Activated T-helper 2 cell treated with anti-CD3 and anti-CD28 coated beads, Interferon-gamma antibody, Interleukin-2, Interleukin-4, amounts not matched to agents 10 μg/mL and 5 μg/mL and 100 μg/mL, durations not matched to agents 14 hours and 24 hours and 36 hours (primary cell): ENCODE measurements around the gene OR10H4. TPM values are rescaled to one million over a fixed set of nuclear protein-coding genes. Genes with fewer than 3 reads are reported as not detected.
"Not testable (repeated sequence)": the region's sequence is repeated elsewhere in the genome, so short reads cannot be mapped to it uniquely, and the experiment has no call there.

Experiments
- DNase-seq: peaks from one replicate; pipeline ENCODE4 v3.0.0; 2021; ENCODE audit warnings: low spot score
- H3K27ac Mint-ChIP-seq: one replicate; pipeline ENCODE4 v1.8.0; 2021; ENCODE audit warnings: mixed read lengths
- H3K27me3 Mint-ChIP-seq: one replicate; pipeline ENCODE4 v1.8.0; 2021; ENCODE audit warnings: low read depth, mixed read lengths
- H3K36me3 Mint-ChIP-seq: one replicate; pipeline ENCODE4 v1.8.0; 2021; ENCODE audit warnings: low read depth, mixed read lengths
- H3K4me1 Mint-ChIP-seq: one replicate; pipeline ENCODE4 v1.8.0; 2021; ENCODE audit warnings: low read depth, mixed read lengths
- H3K4me3 Mint-ChIP-seq: one replicate; pipeline ENCODE4 v1.8.0; 2021; ENCODE audit warnings: low read depth, mild to moderate bottlenecking, moderate library complexity, mixed read lengths
- H3K9me3 Mint-ChIP-seq: one replicate; pipeline ENCODE4 v1.8.0; 2021; ENCODE audit warnings: mixed read lengths
- intact Hi-C: fragments of 100-400 bp; cut with micrococcal nuclease; formaldehyde crosslinking; loops from one replicate; pipeline ENCODE4 v1.15.1; 2023
- total RNA-seq: library from RNA; stranded (reverse); gene quantifications from 2 replicates; pipeline ENCODE4 v1.2.3, GENCODE V29; 2022

OR10H4 gene, protein sequence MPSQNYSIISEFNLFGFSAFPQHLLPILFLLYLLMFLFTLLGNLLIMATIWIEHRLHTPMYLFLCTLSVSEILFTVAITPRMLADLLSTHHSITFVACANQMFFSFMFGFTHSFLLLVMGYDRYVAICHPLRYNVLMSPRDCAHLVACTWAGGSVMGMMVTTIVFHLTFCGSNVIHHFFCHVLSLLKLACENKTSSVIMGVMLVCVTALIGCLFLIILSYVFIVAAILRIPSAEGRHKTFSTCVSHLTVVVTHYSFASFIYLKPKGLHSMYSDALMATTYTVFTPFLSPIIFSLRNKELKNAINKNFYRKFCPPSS
- not detected in 2 replicates for total RNA-seq

DNA sequence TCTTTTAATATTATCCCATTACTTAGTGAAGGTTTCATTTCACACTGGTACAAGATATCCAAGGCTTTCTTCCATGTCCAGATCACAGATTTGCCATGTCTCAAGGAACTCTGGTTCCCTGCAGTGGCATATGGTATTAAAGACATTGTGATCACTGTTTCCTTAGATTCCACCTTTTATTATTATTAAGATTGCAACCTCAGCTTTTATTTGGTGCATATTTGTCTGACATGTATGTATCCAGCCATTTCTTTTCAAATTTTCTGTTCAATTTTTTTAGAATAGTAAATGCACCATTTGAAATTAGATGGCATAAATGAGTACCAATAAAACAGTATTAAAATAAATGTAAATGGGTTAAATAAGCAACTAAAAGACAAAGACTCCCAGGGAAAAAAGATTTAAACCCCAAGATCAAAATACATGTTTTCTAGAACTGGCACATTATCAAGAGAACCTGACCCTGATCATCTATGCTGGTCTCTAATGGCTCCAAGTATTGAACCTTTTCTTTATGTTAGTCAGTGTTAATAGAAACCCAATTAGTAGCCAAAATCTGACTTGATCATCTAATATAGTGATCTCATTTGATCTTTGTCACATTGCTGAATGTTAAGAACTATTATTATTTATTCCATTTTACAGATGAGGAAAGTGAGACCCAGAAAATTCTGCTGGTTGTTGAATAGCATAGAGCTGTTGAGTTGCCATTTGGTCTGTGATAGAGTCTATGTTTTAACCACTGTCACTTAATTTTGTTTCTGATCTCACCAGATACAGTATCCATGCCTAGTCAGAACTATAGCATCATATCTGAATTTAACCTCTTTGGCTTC, at the start of gene OR10H4:
Gene OR10H4 (plus strand): TSS at position 786 of the 836 bp plus-strand sequence. CDS start 0 bp downstream, at position 786.
- Mint-ChIP-seq H3K9me3 (peaks cover 20% of the 10 kb centered on the region), H3K4me1 (no peaks in the 10 kb centered on the region), H3K27me3 (peaks cover 5% of the 10 kb centered on the region), H3K4me3 (no peak within 1 kb of the TSS), H3K27ac (no peak within 1 kb of the TSS), H3K36me3 (peaks cover 5% of the 10 kb centered on the region)
- DNase-seq, result no peak
- intact Hi-C loops, result no loop called here

DNA sequence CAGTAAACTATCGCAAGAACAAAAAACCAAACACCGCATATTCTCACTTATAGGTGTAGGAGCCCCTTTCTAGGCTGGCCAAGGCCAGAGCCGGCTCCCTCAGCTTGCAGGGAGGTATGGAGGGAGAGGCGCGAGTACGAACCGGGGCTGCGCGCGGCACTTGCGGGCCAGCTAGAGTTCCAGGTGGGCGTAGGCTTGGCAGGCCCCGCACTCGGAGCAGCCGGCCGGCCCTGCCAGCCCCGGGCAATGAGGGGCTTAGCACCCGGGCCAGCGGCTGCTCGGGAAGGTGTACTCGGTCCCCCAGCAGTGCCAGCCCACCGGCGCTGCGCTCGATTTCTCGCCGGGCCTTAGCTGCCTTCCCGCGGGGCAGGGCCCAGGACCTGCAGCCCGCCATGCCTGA, 49.2 kb upstream of the OR10H4 start:
- H3K36me3 Mint-ChIP-seq, H3K27ac Mint-ChIP-seq, H3K4me1 Mint-ChIP-seq, intact Hi-C loops, DNase-seq, H3K9me3 Mint-ChIP-seq, H3K4me3 Mint-ChIP-seq: not testable (repeated sequence)
- peaks cover 31% of the 10 kb centered on the region for H3K27me3 Mint-ChIP-seq

DNA sequence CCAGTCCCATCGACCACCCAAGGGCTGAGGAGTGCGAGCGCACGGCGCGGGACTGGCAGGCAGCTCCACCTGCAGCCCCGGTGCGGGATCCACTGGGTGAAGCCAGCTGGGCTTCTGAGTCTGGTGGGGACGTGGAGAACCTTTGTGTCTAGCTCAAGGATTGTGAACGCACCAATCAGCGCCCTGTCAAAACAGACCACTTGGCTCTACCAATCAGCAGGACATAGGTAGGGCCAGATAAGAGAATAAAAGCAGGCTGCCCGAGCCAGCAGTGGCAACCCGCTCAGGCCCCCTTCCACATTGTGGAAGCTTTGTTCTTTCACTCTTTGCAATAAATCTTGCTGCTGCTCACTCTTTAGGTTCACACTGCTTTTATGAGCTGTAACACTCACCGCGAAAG, 48.8 kb upstream of the OR10H4 start:
- intact Hi-C loops, DNase-seq, H3K9me3 Mint-ChIP-seq, H3K36me3 Mint-ChIP-seq, H3K27ac Mint-ChIP-seq, H3K4me3 Mint-ChIP-seq, H3K4me1 Mint-ChIP-seq: not testable (repeated sequence)
- peaks cover 32% of the 10 kb centered on the region for H3K27me3 Mint-ChIP-seq

DNA sequence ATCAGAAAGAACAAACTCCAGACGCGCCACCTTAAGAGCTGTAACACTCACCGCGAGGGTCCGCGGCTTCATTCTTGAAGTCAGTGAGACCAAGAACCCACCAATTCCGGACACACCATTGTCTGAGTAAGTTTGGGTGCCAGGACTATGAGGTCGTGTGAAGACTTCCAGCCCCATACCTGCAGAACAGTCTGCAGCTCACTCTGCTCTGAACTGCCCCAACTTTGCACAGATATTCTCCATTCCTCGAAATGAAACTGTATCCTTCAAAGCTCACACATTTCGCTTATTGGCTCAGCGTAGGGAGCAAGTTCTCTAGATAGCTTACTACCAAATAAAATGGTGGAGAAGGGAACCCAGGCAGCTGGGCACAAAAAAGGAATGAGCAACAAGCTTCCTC, 48.3 kb upstream of the OR10H4 start:
- H3K4me3 Mint-ChIP-seq, result no peak overlapping the region
- peaks cover 2% of the 10 kb centered on the region for H3K4me1 Mint-ChIP-seq
- intact Hi-C loops, result no loop called here
- H3K36me3 Mint-ChIP-seq, result no peaks in the 10 kb centered on the region
- DNase-seq, result no peak
- no peaks in the 10 kb centered on the region for H3K9me3 Mint-ChIP-seq
- peaks cover 32% of the 10 kb centered on the region for H3K27me3 Mint-ChIP-seq
- H3K27ac Mint-ChIP-seq, result no peak overlapping the region

DNA sequence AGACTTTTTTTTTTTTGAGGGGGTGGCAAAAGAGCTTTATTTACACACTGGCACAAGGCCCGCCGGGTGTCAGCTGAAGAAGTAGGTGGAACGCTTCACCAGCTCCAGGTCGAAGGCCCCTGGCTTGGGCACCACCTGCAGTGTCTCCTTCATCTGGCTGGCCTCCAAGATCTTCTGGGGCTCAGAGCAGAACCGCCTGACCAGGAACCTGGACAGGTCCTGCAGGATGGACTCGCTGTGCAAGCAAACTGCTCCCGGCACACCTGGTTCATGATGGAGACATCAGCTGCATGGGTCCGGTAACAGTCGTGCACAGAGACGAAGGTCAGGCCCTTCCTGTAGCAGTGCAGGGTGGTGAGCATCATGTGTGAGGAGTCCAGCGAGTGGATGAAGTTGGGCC, 46.6 kb upstream of the OR10H4 start:
- peaks cover 41% of the 10 kb centered on the region for H3K27me3 Mint-ChIP-seq
- DNase-seq, result no peak
- intact Hi-C loops, result no loop called here
- no peaks in the 10 kb centered on the region for H3K36me3 Mint-ChIP-seq
- H3K4me1 Mint-ChIP-seq, result peaks cover 2% of the 10 kb centered on the region
- H3K9me3 Mint-ChIP-seq, result no peaks in the 10 kb centered on the region
- no peak overlapping the region for H3K27ac Mint-ChIP-seq
- no peak overlapping the region for H3K4me3 Mint-ChIP-seq

DNA sequence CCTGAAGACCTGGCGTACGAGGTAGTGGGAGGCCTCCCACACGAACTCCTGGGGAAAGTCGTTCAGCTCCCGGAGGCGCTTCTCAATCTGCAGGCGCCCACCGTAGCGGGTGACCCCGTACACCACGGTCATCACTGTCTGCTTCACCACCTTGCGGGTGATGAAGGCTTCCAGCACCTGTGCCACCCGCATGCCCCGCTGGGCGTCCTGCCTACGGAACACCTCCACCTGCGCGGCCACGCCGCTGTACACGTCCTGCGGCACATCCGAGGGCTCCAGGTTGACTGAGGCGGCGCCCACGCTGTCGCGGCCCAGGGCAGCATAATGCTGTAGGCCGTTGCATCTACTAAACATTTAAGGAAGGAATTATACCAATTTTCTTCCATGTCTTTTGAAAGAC, 45.9 kb upstream of the OR10H4 start:
- not testable (repeated sequence) for DNase-seq, H3K4me3 Mint-ChIP-seq

DNA sequence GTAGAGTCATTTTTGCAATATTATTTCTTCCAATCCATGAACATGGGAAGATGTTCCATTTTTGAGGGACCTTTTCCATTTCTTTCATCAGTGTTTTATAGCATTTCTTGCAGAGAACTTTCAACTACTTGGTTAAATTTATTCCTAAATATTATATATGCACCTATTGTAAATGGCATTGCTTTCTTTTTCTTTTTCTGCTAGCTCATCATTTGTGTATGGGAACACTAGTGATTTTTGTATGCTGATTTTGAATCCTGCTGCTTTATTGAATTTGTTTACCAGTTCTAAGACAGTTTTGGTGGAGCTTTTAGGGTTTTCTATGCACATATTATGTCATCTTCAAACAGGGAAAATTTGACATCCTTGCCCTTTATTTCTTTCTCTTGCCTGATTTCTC, 43.8 kb upstream of the OR10H4 start:
- Mint-ChIP-seq H3K27ac (no peak overlapping the region), H3K27me3 (peaks cover 51% of the 10 kb centered on the region), H3K4me3 (no peak overlapping the region), H3K9me3 (no peaks in the 10 kb centered on the region), H3K36me3 (no peaks in the 10 kb centered on the region), H3K4me1 (peaks cover 2% of the 10 kb centered on the region)
- no peak for DNase-seq
- intact Hi-C loops, result no loop called here

More for the DNA sequence above, 45.9 kb upstream of the OR10H4 start:
- H3K27ac Mint-ChIP-seq, H3K36me3 Mint-ChIP-seq, H3K9me3 Mint-ChIP-seq, H3K4me1 Mint-ChIP-seq, intact Hi-C loops: not testable (repeated sequence)
- peaks cover 44% of the 10 kb centered on the region for H3K27me3 Mint-ChIP-seq

DNA sequence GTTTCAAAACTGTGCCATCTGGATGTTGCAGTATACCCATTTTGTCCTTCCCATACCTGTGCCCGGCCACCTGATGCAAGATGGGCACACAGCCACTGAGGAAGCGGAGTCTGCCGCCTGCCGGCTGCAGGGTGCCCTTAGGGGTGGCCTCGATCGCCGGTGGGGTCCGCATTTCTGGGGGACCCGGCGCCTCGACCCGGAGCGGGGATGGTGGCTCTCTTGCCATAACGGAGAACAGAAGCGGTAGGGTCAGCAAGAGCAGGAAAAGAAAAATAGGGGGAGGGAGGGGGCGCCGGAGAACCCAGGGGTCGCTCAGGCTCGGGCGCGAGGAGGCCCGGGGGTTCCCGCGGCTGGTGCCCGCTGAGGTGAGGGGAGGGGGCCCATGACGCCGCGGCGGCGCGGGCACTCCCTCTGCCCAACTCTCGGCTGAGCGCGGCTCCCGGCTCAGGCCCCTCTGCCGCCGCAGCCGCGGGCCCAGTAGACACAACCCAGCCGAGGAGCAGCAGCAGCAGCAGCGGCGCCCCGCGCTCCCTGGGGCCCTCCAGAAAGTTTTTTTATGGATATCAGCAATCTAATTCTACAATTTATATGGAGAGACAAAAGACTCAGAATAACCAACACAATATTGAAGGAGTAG, 37.1 kb upstream of the OR10H4 start:
- Mint-ChIP-seq H3K4me1 (no peaks in the 10 kb centered on the region), H3K9me3 (peaks cover 10% of the 10 kb centered on the region), H3K4me3 (no peak overlapping the region), H3K27ac (no peak overlapping the region), H3K36me3 (no peaks in the 10 kb centered on the region), H3K27me3 (peaks cover 43% of the 10 kb centered on the region)
- intact Hi-C loops, result no loop called here
- DNase-seq, result no peak

DNA sequence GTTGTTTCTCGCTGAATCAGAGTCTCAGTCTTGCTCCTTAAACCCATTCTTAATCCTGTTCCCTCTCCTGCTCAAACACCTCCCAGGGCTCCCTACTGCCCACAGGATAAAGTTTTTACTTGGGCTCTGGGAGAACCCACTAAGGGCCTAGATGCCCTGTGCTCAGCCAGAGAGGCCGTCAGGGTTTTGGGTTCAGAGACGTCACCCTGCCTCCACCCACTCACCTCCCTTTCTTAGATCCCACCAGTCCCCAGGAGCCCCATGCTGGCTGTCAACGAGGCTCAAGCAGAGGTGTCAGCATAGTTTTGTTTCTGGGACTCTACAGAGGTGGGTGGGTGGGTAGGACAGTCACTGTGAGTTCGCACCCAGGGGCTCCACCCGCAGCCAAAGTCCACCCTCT, 35.4 kb upstream of the OR10H4 start:
- intact Hi-C loops, result no loop called here
- Mint-ChIP-seq H3K36me3 (no peaks in the 10 kb centered on the region), H3K27me3 (peaks cover 35% of the 10 kb centered on the region)

DNA sequence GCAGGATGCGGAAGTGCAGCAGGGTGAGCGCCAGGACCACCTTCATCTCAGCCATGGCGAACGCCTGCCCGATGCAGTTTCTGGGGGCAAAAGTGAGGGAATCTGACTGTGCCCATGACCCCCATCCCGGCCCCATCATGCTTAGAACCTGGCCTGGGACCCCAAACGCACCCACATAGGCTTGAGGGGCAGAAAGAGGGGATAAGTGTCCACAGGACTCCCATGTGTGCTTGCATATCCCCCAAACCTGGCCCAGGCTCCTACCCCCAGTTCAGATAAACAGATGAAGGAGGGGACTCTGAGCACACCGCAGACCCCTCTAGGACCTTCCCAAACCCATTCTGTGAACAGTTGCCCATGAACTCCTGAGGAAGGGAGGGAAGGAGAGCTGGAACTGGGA, 35.0 kb upstream of the OR10H4 start:
- Mint-ChIP-seq H3K27me3 (peaks cover 33% of the 10 kb centered on the region), H3K4me1 (no peaks in the 10 kb centered on the region), H3K9me3 (peaks cover 10% of the 10 kb centered on the region), H3K4me3 (no peak overlapping the region), H3K27ac (no peak overlapping the region), H3K36me3 (no peaks in the 10 kb centered on the region)
- intact Hi-C loops, result no loop called here
- no peak for DNase-seq

More for the DNA sequence above, 35.4 kb upstream of the OR10H4 start:
- Mint-ChIP-seq H3K27ac (no peak overlapping the region), H3K4me3 (no peak overlapping the region), H3K9me3 (peaks cover 10% of the 10 kb centered on the region), H3K4me1 (no peaks in the 10 kb centered on the region)
- no peak for DNase-seq

DNA sequence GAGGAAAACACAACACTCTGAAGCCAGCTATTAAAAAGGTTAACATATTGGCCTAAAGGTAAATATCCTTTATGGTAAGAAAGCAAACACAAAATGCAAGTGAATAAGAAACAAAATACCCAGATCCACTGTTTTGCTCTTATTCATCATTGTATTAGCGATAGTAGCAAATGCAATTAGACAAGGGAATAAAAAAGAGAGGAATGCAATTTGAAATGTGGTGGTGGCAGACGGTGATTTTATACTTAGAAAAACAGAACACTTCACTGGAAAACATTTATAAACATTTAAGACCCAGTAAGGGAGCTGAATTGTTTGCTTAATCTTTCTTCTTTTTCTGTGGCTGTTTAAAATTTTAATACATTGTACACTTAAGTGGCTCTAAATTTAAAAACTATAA, 33.7 kb upstream of the OR10H4 start:
- Mint-ChIP-seq H3K4me1 (no peaks in the 10 kb centered on the region), H3K9me3 (peaks cover 10% of the 10 kb centered on the region), H3K36me3 (no peaks in the 10 kb centered on the region), H3K4me3 (no peak overlapping the region), H3K27ac (no peak overlapping the region), H3K27me3 (peaks cover 27% of the 10 kb centered on the region)
- DNase-seq, result no peak
- intact Hi-C loops, result no loop called here

DNA sequence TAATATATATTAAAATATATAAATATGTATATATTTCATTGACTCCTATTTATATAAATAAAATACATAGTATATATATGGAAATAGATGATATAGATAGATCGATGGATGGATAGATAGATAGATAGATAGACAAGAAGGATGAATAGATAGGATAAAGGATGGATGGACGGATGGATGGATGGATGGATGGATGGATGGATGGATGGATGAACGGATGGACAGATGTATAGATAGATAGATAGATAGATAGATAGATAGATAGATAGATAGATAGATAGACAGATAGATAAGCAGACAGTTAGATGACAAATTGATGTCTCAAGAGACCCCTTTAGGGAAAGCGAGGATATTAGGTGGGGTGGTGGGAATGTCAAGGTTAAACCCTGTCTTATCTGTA, 29.6 kb upstream of the OR10H4 start:
- Mint-ChIP-seq H3K27me3 (peaks cover 17% of the 10 kb centered on the region), H3K4me1 (no peaks in the 10 kb centered on the region), H3K27ac (no peak overlapping the region), H3K36me3 (no peaks in the 10 kb centered on the region), H3K9me3 (peaks cover 10% of the 10 kb centered on the region), H3K4me3 (no peak overlapping the region)
- intact Hi-C loops, result no loop called here
- DNase-seq, result no peak

DNA sequence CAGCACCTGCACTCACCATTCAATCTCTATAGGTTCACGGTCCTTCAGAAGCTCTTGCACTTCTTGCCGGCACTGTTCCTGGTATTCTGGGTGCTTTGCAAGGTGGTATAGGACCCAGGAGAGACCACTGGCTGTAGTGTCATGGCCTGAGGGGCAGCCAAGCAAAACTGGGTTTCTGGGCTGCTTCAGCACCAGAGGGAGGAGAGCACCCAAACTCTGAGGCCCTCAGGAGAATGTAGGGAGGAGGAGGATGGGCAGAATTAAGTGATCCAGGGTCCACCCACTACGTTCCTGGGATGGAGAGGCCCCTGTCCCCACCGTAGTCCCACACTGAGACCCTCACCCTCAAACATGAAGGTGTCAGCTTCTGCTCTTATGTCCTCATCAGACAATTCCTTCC, 26.8 kb upstream of the OR10H4 start:
- Mint-ChIP-seq H3K27ac (no peak overlapping the region), H3K4me1 (no peaks in the 10 kb centered on the region), H3K36me3 (no peaks in the 10 kb centered on the region), H3K4me3 (no peak overlapping the region), H3K9me3 (no peaks in the 10 kb centered on the region), H3K27me3 (peaks cover 17% of the 10 kb centered on the region)
- DNase-seq, result no peak
- intact Hi-C loops, result no loop called here
